DMS153 (cell line): ENCODE data around the gene CAPN13.

ENCODE experiments used
- DNase-seq: peaks from one replicate; lab custom pipeline; 2025; lab: John Stamatoyannopoulos, UW

Gene CAPN13, protein sequence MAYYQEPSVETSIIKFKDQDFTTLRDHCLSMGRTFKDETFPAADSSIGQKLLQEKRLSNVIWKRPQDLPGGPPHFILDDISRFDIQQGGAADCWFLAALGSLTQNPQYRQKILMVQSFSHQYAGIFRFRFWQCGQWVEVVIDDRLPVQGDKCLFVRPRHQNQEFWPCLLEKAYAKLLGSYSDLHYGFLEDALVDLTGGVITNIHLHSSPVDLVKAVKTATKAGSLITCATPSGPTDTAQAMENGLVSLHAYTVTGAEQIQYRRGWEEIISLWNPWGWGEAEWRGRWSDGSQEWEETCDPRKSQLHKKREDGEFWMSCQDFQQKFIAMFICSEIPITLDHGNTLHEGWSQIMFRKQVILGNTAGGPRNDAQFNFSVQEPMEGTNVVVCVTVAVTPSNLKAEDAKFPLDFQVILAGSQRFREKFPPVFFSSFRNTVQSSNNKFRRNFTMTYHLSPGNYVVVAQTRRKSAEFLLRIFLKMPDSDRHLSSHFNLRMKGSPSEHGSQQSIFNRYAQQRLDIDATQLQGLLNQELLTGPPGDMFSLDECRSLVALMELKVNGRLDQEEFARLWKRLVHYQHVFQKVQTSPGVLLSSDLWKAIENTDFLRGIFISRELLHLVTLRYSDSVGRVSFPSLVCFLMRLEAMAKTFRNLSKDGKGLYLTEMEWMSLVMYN

GRCh38 chr2:30807249-30807648, at the start of gene CAPN13:
CAPN13 (minus strand) TSS chr2:30807446; CDS start chr2:30787325, 20,121 bp downstream.
- peak; percentile 76 for DNase-seq

DNA sequence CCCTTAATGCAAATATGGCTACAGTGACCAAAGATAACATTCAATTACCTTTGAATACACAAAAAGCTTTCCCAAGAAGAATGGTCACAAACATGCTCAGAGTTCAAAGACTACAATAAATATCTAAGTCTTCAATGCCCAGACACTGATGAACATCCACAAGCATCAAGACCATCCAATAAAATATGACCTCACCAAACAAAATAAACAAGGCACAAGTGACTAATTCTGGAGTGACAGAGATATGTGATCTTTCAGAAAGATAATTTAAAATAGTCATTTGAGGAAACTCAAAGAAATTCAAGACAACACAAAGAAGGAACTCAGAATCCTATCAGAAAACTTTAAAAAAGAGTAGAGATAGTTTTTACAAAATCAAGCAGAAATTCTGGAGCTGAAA, 40.6 kb upstream of the CAPN13 start:
- no peak for DNase-seq

DNA sequence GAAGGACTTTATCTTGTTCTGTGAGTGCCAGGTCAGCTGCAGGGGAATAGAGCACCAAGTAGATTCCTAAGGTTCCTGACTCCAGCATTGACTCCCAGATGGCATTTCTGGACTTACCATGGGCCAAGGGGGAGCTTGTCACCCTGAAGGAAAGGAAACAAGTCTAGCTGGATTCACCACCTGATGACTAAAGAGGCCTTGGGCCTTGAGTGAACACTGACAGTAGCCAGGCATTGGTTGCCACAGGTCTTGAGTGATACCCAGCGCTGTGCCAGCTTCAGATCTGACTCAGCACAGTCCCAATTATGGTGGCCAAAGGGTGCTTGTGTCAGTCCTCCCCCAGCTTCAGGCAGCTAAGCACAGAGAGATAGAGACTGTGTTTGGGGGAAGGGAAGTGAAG, 40.1 kb upstream of the CAPN13 start:
- no peak for DNase-seq

- DNase-seq, result no peak
Observed at GRCh38 chr2:30828586-30828985, 21.3 kb upstream of the CAPN13 start.

- DNase-seq, result no peak
Observed at GRCh38 chr2:30826916-30827315, 19.7 kb upstream of the CAPN13 start.

GRCh38 chr2:30826481-30826880, 19.2 kb upstream of the CAPN13 start:
- DNase-seq, result no peak

DNA sequence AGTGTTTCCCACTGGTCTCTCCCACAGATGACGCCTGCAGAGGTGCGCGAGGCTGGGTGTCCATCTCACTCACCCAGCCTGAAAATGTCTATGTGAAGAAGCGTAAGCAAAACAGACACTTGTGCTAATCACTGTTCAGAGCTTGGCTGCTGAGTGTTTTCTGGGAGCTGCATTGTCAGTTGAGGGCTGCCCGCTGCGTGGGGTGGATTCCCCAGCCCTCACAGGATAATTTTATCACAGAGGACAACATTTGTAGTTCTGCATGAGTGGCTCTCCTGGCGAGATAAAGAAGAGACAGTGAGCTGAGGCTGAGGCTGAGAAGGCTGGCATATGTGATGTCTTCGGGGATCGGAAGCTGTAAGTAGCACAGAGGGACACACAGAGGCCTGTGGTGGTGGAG, 16.2 kb upstream of the CAPN13 start:
- DNase-seq, result no peak

- no peak for DNase-seq
Observed at GRCh38 chr2:30821960-30822359, 14.7 kb upstream of the CAPN13 start.

- no peak for DNase-seq
Observed at GRCh38 chr2:30820381-30821055, 13.3 kb upstream of the CAPN13 start.

- no peak for DNase-seq
Observed at GRCh38 chr2:30809938-30810337, 2.7 kb upstream of the CAPN13 start.

DNA sequence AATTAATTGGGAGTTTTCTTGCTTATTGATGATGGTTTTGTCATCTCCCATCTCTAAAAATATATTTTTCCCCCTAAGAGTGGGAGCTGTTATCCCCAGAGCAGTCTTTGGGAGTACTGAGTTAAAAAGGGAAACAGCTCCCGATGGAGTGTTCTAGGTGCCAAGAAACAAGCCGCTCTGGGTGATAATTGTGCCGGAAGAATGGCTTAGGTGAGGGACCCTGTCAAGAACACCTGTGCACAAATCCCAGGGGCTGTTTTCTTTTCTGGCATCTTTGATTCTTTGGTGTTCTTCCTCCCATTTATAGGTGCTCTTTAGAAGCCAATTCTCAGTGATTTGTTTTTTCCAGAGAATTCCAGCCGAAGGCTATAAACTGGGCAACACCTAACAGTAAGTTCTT, 1.4 kb upstream of the CAPN13 start:
- DNase-seq, result no peak

- DNase-seq, result no peak
Observed at GRCh38 chr2:30803281-30803680, 4.0 kb downstream of the CAPN13 start.

GRCh38 chr2:30802611-30803010, 4.6 kb downstream of the CAPN13 start:
- DNase-seq, result no peak

- DNase-seq, result no peak
Observed at GRCh38 chr2:30801821-30802455, 5.3 kb downstream of the CAPN13 start.

GRCh38 chr2:30800159-30800558, 7.1 kb downstream of the CAPN13 start:
- no peak for DNase-seq

DNA sequence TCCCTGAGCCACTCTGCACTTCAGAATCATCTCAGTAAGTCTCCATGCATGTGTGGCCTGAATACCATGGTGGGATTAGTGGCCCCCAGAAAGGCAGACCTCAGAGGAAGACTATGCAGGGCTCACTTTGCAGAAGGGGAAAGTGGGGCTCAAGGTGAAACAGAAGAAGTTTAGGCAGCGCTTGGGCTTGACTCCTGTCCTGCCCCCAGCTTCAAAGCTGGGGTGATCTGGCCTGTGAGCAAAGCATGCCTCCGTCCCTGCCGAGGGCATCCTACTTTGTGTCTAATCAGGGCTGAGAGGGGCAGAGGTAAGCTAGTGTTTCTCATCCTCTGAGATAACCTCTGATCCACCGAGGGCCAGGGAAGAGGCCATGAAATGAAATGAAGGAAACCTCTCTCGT, 7.9 kb downstream of the CAPN13 start:
- no peak for DNase-seq

DNA sequence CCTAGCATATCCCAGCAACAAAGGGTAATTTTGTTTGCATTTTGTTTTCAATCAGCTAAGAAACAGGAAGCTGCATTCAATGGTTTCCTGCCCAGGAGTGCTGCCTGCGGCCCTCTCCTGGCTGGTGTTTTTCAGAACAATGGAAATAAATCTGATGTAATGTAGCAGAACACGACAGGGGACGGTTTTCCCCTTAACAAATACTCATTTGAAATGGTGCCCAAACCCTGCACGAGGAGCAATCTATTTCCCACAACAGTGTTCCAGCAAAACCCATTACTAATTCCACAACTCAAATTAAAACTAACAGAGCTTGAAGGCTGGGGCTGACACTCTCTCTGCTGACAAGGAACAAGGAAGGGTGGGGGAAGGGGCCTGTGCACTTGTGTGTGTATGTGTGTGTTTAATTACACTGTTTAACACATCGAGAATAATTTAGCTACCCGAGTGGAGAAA, 8.7 kb downstream of the CAPN13 start:
- peak; percentile 63 for DNase-seq

- DNase-seq, result no peak
Observed at GRCh38 chr2:30797381-30798015, 9.7 kb downstream of the CAPN13 start.

GRCh38 chr2:30796699-30797098, 10.5 kb downstream of the CAPN13 start:
- no peak for DNase-seq

DNA sequence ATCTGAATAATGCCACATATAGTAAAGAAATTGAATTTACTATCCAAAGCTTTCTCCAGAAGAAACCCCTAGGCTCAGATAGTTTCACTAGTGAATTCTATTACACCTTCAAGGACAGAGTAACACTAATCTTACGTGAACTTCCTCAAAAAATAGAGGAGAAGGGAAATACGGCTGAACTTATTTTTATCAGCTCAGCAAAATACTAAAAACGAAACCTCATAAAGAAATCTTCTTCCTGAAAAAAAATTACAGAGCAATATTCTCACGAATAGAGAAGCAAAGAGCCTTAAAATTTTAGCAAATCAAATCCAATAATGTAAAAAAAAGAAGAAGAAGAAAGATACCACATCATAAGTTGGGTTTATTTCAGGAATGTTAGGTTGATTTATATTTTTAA, 14.7 kb downstream of the CAPN13 start:
- DNase-seq, result no peak

- DNase-seq, result no peak
Observed at GRCh38 chr2:30790879-30791278, 16.4 kb downstream of the CAPN13 start.

GRCh38 chr2:30789670-30790210, 17.5 kb downstream of the CAPN13 start:
- DNase-seq, result no peak
